Hepatocyte (in vitro differentiated cells): ENCODE data around the gene CYP11A1.

Experiments used
- EZH2 ChIP-seq: fragments of 200-600 bp; sonication (generic); IDR thresholded peaks from 2 replicates; pipeline ENCODE4 v1.6.1; 2016; ENCODE audit warnings: antibody characterized with exemption, mild to moderate bottlenecking, borderline replicate concordance
- EZH2phosphoT487 ChIP-seq: fragments of 200-600 bp; sonication (generic); IDR thresholded peaks from one replicate; pipeline ENCODE4 v1.6.1; 2018; ENCODE audit warnings: antibody characterized with exemption, mild to moderate bottlenecking, low read depth, moderate library complexity; ENCODE audit not compliant: unreplicated experiment, severe bottlenecking
- TF ChIP-seq, protein P1 (sequence below): fragments of 200-600 bp; sonication (generic); IDR thresholded peaks from 2 replicates; pipeline ENCODE4 v1.5.1; 2016; ENCODE audit warnings: antibody characterized with exemption, mild to moderate bottlenecking; ENCODE audit not compliant: poor library complexity

DNA sequence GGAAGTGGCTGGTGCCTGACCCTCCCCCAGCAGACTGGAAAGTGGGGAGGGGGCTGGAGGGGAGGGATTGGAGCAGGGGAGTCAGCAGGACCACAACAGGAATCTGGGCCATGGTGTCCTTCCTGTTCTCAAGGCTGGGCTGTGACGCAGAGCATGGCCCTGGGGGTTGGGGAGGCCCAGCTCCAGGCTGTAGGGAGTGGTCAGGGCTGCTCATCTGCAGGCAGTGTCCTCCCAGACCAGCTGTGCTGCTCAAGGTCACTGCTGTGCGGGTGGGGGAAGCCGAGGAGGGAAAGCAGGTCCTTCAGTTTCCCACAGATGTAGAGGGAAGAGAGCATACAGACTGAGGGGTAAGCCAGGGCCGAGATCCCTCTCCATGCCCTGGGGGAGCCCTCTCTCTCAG, 40.7 kb downstream of the CYP11A1 start:
- TF ChIP-seq, protein P1, sequence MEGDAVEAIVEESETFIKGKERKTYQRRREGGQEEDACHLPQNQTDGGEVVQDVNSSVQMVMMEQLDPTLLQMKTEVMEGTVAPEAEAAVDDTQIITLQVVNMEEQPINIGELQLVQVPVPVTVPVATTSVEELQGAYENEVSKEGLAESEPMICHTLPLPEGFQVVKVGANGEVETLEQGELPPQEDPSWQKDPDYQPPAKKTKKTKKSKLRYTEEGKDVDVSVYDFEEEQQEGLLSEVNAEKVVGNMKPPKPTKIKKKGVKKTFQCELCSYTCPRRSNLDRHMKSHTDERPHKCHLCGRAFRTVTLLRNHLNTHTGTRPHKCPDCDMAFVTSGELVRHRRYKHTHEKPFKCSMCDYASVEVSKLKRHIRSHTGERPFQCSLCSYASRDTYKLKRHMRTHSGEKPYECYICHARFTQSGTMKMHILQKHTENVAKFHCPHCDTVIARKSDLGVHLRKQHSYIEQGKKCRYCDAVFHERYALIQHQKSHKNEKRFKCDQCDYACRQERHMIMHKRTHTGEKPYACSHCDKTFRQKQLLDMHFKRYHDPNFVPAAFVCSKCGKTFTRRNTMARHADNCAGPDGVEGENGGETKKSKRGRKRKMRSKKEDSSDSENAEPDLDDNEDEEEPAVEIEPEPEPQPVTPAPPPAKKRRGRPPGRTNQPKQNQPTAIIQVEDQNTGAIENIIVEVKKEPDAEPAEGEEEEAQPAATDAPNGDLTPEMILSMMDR = no peak
- no peak for TF ChIP-seq EZH2
- TF ChIP-seq EZH2phosphoT487 = no peak
